Measurements from ENCODE around the gene HYCC2. TPM values are rescaled to one million over a fixed set of nuclear protein-coding genes. Genes with fewer than 3 reads are reported as not detected.

Gene HYCC2
- total RNA-seq, 2 donors from 2014 or later, result 13.6 to 16.3 TPM

DNA sequence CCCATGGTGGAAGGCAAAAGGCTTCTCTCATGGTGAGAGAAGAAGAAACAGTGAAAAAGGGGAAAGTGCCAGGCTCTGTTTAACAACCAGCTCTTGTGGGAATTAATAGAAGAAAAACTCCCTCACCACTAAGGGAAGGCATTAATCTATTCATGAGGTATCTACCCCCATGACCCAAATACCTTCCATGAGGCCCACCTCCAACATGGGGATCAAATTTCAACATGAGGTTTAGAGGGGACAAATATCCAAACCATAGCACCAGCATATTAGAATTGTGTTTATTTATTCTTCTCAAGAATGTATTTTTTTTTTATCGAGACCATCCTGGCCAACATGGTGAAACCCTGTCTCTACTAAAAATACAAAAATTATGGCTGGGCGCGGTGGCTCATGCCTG lies 39.6 kb upstream of the HYCC2 start:
- Histone ChIP-seq H3K36me3 (no peaks in the 10 kb centered on the region), H3K4me1 (replicated peaks) (no peaks in the 10 kb centered on the region), H3K9me3 (no peaks in the 10 kb centered on the region), H3K27ac (no peak overlapping the region), H3K4me3 (no peak overlapping the region), H3K27me3 (replicated peaks; ENCODE audit: insufficient read depth) (no peaks in the 10 kb centered on the region)
- intact Hi-C loops (cut with DNase I), result no loop called here
- no peak for DNase-seq (ENCODE audit: low spot score)
- WGBS, result 92% methylated on average over 3 of the region's 3 CpGs
- no peak for TF ChIP-seq POLR2AphosphoS5 (IDR thresholded peaks at IDR 0.05)
- TF ChIP-seq, protein P1, sequence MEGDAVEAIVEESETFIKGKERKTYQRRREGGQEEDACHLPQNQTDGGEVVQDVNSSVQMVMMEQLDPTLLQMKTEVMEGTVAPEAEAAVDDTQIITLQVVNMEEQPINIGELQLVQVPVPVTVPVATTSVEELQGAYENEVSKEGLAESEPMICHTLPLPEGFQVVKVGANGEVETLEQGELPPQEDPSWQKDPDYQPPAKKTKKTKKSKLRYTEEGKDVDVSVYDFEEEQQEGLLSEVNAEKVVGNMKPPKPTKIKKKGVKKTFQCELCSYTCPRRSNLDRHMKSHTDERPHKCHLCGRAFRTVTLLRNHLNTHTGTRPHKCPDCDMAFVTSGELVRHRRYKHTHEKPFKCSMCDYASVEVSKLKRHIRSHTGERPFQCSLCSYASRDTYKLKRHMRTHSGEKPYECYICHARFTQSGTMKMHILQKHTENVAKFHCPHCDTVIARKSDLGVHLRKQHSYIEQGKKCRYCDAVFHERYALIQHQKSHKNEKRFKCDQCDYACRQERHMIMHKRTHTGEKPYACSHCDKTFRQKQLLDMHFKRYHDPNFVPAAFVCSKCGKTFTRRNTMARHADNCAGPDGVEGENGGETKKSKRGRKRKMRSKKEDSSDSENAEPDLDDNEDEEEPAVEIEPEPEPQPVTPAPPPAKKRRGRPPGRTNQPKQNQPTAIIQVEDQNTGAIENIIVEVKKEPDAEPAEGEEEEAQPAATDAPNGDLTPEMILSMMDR (IDR thresholded peaks at IDR 0.05), result no peak
- no peak for TF ChIP-seq POLR2A (IDR thresholded peaks at IDR 0.05)

DNA sequence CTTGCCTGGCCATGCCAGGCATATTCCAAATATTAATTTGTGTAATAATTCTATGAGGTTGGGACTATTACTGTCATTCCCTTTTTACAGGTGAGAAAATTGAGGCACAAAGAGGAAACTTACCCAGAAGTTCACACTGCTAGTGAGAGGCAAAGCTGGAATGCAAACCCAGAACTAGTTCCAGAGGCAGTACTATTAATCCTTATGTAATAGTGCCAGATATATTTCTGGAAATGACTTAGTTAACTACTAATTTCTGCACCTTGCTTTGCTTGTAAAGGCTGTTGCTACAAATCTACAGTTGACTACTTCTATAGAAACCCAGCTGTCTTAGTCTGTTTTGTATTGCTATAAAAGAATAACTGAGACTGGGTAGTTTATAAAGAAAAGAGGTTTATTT lies 39.1 kb upstream of the HYCC2 start:
- H3K27me3 ChIP-seq (replicated peaks; ENCODE audit: insufficient read depth), result no peaks in the 10 kb centered on the region
- no peaks in the 10 kb centered on the region for H3K9me3 ChIP-seq
- H3K36me3 ChIP-seq, result no peaks in the 10 kb centered on the region
- no peak for DNase-seq (ENCODE audit: low spot score)
- H3K27ac ChIP-seq, result no peak overlapping the region
- H3K4me1 ChIP-seq (replicated peaks), result no peaks in the 10 kb centered on the region
- intact Hi-C loops (cut with DNase I), result no loop called here
- H3K4me3 ChIP-seq, result no peak overlapping the region
- TF ChIP-seq POLR2AphosphoS5 (IDR thresholded peaks at IDR 0.05) (no peak), POLR2A (IDR thresholded peaks at IDR 0.05) (no peak)
- TF ChIP-seq, protein P1 (IDR thresholded peaks at IDR 0.05), result no peak

DNA sequence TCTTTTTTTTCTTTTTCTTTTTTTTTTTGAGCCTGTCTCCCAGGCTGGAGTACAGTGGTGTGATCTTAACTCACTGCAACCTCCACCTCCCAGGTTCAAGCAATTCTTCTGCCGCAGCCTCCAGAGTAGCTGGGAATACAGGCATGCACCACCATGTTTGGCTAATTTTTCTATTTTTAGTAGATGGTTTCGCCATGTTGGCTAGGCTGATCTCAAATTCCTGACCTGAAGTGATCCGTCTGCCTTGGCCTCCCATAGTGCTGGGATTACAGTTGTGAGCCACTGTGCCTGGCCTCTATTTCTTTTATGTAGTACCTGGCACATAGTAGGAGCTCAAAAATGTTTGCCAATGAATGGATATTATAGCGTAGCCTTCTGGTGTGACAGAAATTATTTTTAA lies 37.7 kb upstream of the HYCC2 start:
- intact Hi-C loops (cut with DNase I), result no loop called here
- 96% methylated on average over 4 of the region's 4 CpGs for WGBS
- H3K4me3 ChIP-seq, result no peak overlapping the region
- no peaks in the 10 kb centered on the region for H3K36me3 ChIP-seq
- no peak overlapping the region for H3K27ac ChIP-seq
- no peak for TF ChIP-seq POLR2AphosphoS5 (IDR thresholded peaks at IDR 0.05)
- TF ChIP-seq POLR2A (IDR thresholded peaks at IDR 0.05), result no peak
- TF ChIP-seq, protein P1 (IDR thresholded peaks at IDR 0.05), result no peak
- no peaks in the 10 kb centered on the region for H3K27me3 ChIP-seq (replicated peaks; ENCODE audit: insufficient read depth)
- no peaks in the 10 kb centered on the region for H3K4me1 ChIP-seq (replicated peaks)
- no peak for DNase-seq (ENCODE audit: low spot score)
- H3K9me3 ChIP-seq, result no peaks in the 10 kb centered on the region

DNA sequence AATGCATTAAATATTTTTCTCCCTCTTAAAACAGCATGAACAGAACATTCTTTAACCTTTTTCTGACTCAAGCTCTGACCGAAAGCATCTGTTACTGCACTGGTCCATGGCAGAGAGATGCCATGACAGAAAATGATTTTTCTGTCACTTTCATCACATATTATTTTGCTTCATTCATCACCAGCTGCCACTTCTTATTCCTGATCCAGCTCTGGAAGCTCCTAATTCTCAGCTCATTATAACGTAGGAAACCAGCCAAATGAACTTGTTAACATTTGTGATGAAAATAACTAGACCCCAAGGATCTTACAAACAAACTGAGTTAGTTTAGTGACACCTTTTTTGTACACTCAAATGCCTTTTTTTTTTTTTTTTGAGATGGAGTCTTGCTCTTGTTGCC lies 36.9 kb upstream of the HYCC2 start:
- Histone ChIP-seq H3K4me3 (no peak overlapping the region), H3K27ac (no peak overlapping the region), H3K36me3 (no peaks in the 10 kb centered on the region), H3K9me3 (no peaks in the 10 kb centered on the region), H3K27me3 (replicated peaks; ENCODE audit: insufficient read depth) (no peaks in the 10 kb centered on the region), H3K4me1 (replicated peaks) (no peaks in the 10 kb centered on the region)
- no peak for DNase-seq (ENCODE audit: low spot score)
- TF ChIP-seq, protein P1 (IDR thresholded peaks at IDR 0.05), result no peak
- intact Hi-C loops (cut with DNase I), result no loop called here
- 92% methylated on average over 2 of the region's 2 CpGs for WGBS

DNA sequence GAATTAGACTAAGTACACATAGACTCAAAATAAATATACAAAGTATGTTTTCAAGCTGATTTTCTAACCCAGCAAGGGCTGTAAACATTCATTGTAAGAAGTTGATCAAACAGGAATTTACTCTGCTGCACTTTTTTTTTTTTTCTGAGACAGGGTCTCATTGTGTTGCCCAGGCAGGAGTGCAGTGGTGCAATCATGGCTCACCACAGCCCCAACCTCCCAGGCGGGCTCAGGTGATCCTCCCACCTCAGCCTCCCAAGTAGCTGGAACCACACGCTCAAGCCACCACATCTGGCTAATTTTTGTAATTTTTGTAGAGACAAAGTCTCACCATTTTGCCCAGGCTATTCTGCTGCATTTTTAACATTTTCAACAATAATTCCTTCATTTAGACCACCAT lies 36.2 kb upstream of the HYCC2 start:
- no peaks in the 10 kb centered on the region for H3K4me1 ChIP-seq (replicated peaks)
- no peak overlapping the region for H3K27ac ChIP-seq
- no peaks in the 10 kb centered on the region for H3K27me3 ChIP-seq (replicated peaks; ENCODE audit: insufficient read depth)
- H3K9me3 ChIP-seq, result no peaks in the 10 kb centered on the region
- intact Hi-C loops (cut with DNase I), result no loop called here
- 95% methylated on average over 2 of the region's 2 CpGs for WGBS
- no peak for DNase-seq (ENCODE audit: low spot score)
- no peak for TF ChIP-seq POLR2AphosphoS5 (IDR thresholded peaks at IDR 0.05)
- TF ChIP-seq, protein P1 (IDR thresholded peaks at IDR 0.05), result no peak
- TF ChIP-seq POLR2A (IDR thresholded peaks at IDR 0.05), result no peak
- H3K36me3 ChIP-seq, result no peaks in the 10 kb centered on the region
- no peak overlapping the region for H3K4me3 ChIP-seq

All from prostate gland (tissue), 2 donors.